Upper lobe of left lung (tissue), 6 donors: ENCODE results near the gene MCCC1. TPM values are rescaled to one million over a fixed set of nuclear protein-coding genes. Genes with fewer than 3 reads are reported as not detected.
"Not testable (repeated sequence)": the region's sequence is repeated elsewhere in the genome, so short reads cannot be mapped to it uniquely, and the experiment has no call there.

Experiments used
- ATAC-seq, 2 donors: fragments of 200-7000 bp; cut with Tn5 transposase; one replicate each; pipeline ENCODE4 v1.9.1; 2022; ENCODE audit warnings: mild to moderate bottlenecking in 2 of 2, moderate library complexity in 2 of 2; ENCODE audit not compliant: low FRiP score in 2 of 2
- DNase-seq, 2 donors: peaks; one replicate each; pipeline ENCODE4 v3.0.0-alpha.2; 2019 to 2020
- H3K27ac ChIP-seq, 4 donors: fragments of 200-600 bp; sonication (generic); one replicate each; pipeline ENCODE4 v1.5.1; 2016 to 2019
- H3K27me3 ChIP-seq, 4 donors: fragments of 200-600 bp; sonication (generic); one replicate each; pipeline ENCODE4 v1.5.1; 2017 to 2019
- H3K36me3 ChIP-seq, 4 donors: fragments of 200-600 bp; sonication (generic); one replicate each; pipeline ENCODE4 v1.5.1; 2016 to 2019
- H3K4me1 ChIP-seq, 4 donors: fragments of 200-600 bp; sonication (generic); one replicate each; pipeline ENCODE4 v1.5.1; 2018 to 2019
- H3K4me3 ChIP-seq, 4 donors: fragments of 200-600 bp; sonication (generic); one replicate each; pipeline ENCODE4 v1.5.1; 2017 to 2019; ENCODE audit warnings: mild to moderate bottlenecking in 2 of 4, moderate library complexity in 1 of 4
- H3K9me3 ChIP-seq, 4 donors: fragments of 200-600 bp; sonication (generic); one replicate each; pipeline ENCODE4 v1.5.1; 2018 to 2019
- EP300 ChIP-seq, 4 donors: sonication (generic); formaldehyde crosslinking; IDR thresholded peaks; one replicate each; pipeline ENCODE4 v1.5.1; 2017; ENCODE audit warnings: antibody characterized with exemption in 4 of 4, control low read depth in 2 of 4
- POLR2A ChIP-seq, 4 donors: fragments of 450-650 bp; IDR thresholded peaks; one replicate each; pipeline ENCODE4 v1.5.1; 2016 to 2017; ENCODE audit warnings: antibody characterized with exemption in 4 of 4, mild to moderate bottlenecking in 2 of 4
- POLR2AphosphoS5 ChIP-seq, 2 donors: sonication (generic); formaldehyde crosslinking; IDR thresholded peaks; one replicate each; pipeline ENCODE4 v1.5.1; 2017; ENCODE audit warnings: antibody characterized with exemption in 2 of 2
- WGBS, 2 donors: methylation state at CpG; one replicate each; pipeline ENCODE4 v1.1.5; 2017 to 2018; 5-methylcytosine and 5-hydroxymethylcytosine counted together
- total RNA-seq, 6 donors: library from RNA; depleted of rRNA in 4 of 6; stranded (reverse); fragments of >200 nt in 4 of 6; gene quantifications; one replicate each; pipeline versions ENCODE4 v1.1.0 to v1.2.1, GENCODE V29; 2016 to 2021
- TF ChIP-seq, protein P1 (sequence below), 6 experiments: fragments of 450-650 bp in 4 of 6; fragments of 200-600 bp in 2 of 6; sonication (generic) in 2 of 6; IDR thresholded peaks; one replicate each; pipeline ENCODE4 v1.5.1; 2016 to 2019; ENCODE audit warnings: antibody characterized with exemption in 6 of 6
- donor health status: DM: no; HTN: no; CAD: no; lungs with moderate emphysema.
- donor health status: DM: no; HTN: yes; CAD: no; lungs with severe emphysema.

The MCCC1 gene
- total RNA-seq, 6 donors from 2014 or later, result 44.6 to 157 (median 85.4) TPM

DNA sequence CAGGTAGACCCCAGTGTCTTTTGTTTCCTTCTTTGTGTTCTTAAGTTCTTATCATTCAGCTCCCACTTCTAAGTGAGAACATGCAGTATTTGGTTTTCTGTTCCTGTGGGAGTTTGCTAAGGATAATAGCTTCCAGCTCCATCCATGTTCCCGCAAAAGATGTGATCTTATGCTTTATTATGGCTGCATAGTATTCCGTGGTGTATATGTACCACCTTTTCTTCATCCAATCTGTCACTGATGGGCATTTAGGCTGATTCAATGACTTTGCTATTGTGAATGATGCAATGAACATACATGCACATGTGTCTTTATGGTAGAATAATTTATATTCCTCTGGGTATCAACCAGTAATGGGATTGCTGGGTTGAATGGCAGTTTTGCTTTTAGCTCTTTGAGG lies 24.4 kb downstream of the MCCC1 start:
- Histone ChIP-seq H3K4me1 (no peaks in the 10 kb centered on the region), H3K4me3 (no peak overlapping the region), H3K9me3 (no peaks in the 10 kb centered on the region), H3K27me3 (no peaks in the 10 kb centered on the region), H3K27ac (no peak overlapping the region), H3K36me3 (peaks cover 4 to 38% (median 26%) of the 10 kb centered on the region in 4 donors)
- no peak for ATAC-seq
- 98 to 100% methylated on average over 2 of the region's 2 CpGs for WGBS, 2 donors
- TF ChIP-seq, protein P1, sequence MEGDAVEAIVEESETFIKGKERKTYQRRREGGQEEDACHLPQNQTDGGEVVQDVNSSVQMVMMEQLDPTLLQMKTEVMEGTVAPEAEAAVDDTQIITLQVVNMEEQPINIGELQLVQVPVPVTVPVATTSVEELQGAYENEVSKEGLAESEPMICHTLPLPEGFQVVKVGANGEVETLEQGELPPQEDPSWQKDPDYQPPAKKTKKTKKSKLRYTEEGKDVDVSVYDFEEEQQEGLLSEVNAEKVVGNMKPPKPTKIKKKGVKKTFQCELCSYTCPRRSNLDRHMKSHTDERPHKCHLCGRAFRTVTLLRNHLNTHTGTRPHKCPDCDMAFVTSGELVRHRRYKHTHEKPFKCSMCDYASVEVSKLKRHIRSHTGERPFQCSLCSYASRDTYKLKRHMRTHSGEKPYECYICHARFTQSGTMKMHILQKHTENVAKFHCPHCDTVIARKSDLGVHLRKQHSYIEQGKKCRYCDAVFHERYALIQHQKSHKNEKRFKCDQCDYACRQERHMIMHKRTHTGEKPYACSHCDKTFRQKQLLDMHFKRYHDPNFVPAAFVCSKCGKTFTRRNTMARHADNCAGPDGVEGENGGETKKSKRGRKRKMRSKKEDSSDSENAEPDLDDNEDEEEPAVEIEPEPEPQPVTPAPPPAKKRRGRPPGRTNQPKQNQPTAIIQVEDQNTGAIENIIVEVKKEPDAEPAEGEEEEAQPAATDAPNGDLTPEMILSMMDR (IDR thresholded peaks at IDR 0.05), result no peak
- TF ChIP-seq EP300 (IDR thresholded peaks at IDR 0.05), result no peak
- TF ChIP-seq POLR2A (IDR thresholded peaks at IDR 0.05), result no peak
- no peak for TF ChIP-seq POLR2AphosphoS5 (IDR thresholded peaks at IDR 0.05)
- DNase-seq, result no peak

DNA sequence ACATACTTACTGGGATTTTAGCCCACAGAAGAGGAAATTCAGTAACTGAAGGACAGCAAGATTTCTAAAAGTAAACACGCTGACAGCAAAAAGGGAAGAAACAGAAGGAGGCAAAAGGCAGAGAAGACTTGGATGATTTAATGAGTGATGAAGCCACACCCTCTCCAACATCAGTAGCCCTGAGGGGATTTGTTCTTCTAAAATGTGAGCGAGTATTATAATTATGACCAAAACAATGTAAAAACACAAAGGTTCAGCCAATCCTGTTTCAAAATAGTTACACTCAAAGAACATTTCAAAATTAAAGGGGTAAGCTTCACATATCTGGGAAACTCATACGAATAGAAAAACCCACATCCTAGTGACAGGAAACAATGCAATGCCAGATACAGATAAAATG lies 25.0 kb downstream of the MCCC1 start:
- ATAC-seq, result peak in 1 of 2 donors; percentile 52
- Histone ChIP-seq H3K27ac (no peak overlapping the region), H3K36me3 (peaks cover 4 to 38% (median 22%) of the 10 kb centered on the region in 4 donors), H3K27me3 (no peaks in the 10 kb centered on the region), H3K4me1 (no peaks in the 10 kb centered on the region), H3K9me3 (no peaks in the 10 kb centered on the region), H3K4me3 (no peak overlapping the region)
- no peak for DNase-seq
- TF ChIP-seq POLR2A (IDR thresholded peaks at IDR 0.05), result no peak
- TF ChIP-seq, protein P1 (IDR thresholded peaks at IDR 0.05), result no peak
- no peak for TF ChIP-seq POLR2AphosphoS5 (IDR thresholded peaks at IDR 0.05)
- TF ChIP-seq EP300 (IDR thresholded peaks at IDR 0.05), result no peak
- 59 to 62% methylated on average over 3 of the region's 3 CpGs for WGBS, 2 donors

DNA sequence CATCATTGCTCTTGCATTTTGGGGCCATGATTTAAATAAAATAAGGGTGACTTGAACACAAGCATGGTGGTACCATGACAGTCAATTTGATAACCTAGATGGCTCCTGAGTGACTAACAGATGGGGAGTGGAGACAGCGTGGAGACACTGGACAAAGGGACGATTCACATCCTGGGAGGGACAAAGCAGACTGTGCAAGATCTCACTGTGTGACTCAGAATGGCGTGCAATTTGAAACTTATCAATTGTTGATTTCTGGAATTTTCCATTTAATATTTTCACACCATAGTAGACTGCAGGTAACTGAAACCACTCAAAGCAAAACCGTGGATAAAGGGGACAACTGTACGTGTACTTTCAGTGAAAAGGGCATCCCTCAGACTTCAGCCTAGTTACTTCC lies 25.5 kb downstream of the MCCC1 start:
- Histone ChIP-seq H3K4me1 (no peaks in the 10 kb centered on the region), H3K27ac (no peak overlapping the region), H3K27me3 (no peaks in the 10 kb centered on the region), H3K4me3 (no peak overlapping the region), H3K9me3 (no peaks in the 10 kb centered on the region), H3K36me3 (peaks cover 4 to 38% (median 20%) of the 10 kb centered on the region in 4 donors)
- peak in 1 of 2 donors; percentile 51 for ATAC-seq
- no peak for DNase-seq
- WGBS, 2 donors, result 67 to 73% methylated on average over 5 of the region's 5 CpGs
- TF ChIP-seq POLR2A (IDR thresholded peaks at IDR 0.05), result no peak
- TF ChIP-seq EP300 (IDR thresholded peaks at IDR 0.05), result no peak
- TF ChIP-seq POLR2AphosphoS5 (IDR thresholded peaks at IDR 0.05), result no peak
- TF ChIP-seq, protein P1 (IDR thresholded peaks at IDR 0.05), result no peak

DNA sequence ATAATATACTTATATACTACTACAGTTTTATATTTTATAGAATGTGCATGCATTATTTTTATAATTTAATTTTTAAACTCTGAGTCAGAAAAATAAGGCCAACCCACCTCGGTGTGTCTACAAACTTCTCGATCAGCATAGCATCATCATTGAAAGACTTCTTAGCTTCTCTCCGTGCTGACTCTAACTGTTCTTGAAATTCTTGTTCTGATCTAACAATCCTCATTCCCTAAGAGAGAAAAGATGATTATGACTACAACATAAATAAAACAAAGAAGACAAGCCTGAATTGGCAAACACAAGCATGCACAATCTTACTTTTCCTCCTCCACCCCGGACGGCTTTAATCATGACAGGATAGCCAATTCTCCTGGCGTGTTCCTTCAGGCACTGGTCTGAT lies 28.4 kb downstream of the MCCC1 start:
- no peak overlapping the region for H3K4me3 ChIP-seq
- TF ChIP-seq POLR2A (IDR thresholded peaks at IDR 0.05), result no peak
- WGBS, 2 donors, result 95 to 97% methylated on average over 6 of the region's 6 CpGs
- H3K9me3 ChIP-seq, result no peaks in the 10 kb centered on the region
- peaks cover 4 to 59% (median 29%) of the 10 kb centered on the region in 4 donors for H3K36me3 ChIP-seq
- ATAC-seq (no peak), DNase-seq (no peak)
- no peak overlapping the region for H3K27ac ChIP-seq
- no peaks in the 10 kb centered on the region for H3K4me1 ChIP-seq
- no peaks in the 10 kb centered on the region for H3K27me3 ChIP-seq

DNA sequence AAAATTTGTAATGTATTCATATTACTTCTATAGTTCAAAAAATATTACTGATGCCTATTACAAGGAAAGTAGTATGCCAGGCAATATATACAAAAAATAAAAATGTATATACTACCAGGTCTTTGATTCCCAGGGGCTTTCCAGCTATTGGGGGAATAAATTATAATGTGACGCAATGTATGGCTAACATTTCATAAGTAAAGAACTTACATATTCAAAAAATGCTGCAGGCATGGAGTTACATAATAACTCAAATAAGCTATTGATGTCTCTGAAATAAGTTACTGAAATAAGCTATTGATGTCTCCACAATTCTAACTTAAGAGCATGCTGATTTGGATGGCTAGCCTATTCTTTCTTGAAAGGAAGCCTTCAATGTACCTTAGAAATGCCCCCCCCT lies 30.2 kb downstream of the MCCC1 start:
- ATAC-seq, result no peak
- no peak for TF ChIP-seq EP300 (IDR thresholded peaks at IDR 0.05)
- TF ChIP-seq POLR2A (IDR thresholded peaks at IDR 0.05), result no peak
- TF ChIP-seq, protein P1 (IDR thresholded peaks at IDR 0.05), result no peak
- 0% methylated on average over 1 of the region's 1 CpG for WGBS, 2 donors
- no peaks in the 10 kb centered on the region for H3K9me3 ChIP-seq
- no peaks in the 10 kb centered on the region for H3K4me1 ChIP-seq
- peaks cover 4 to 77% (median 35%) of the 10 kb centered on the region in 4 donors for H3K36me3 ChIP-seq
- H3K27ac ChIP-seq, result no peak overlapping the region
- H3K27me3 ChIP-seq, result no peaks in the 10 kb centered on the region
- no peak for DNase-seq
- H3K4me3 ChIP-seq, result no peak overlapping the region

DNA sequence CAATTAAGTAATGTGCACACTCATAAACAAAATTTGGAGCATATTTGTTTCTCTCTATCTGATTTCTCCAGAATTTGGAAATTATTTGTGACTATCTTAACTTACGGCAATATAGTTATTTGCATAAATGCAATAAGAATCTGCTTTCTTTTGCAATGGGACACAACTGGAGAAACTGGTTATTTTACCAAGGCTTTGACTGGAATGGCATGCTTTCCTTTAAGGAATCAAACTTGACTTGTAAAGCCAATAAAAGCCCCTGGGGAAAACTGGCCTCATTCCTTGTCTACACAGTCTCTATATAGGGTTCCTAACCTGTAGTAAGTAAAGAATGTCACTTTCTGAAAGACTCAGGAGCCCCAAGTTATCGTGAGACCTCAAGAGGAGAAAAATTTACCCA lies 32.4 kb downstream of the MCCC1 start:
- H3K27me3 ChIP-seq, H3K9me3 ChIP-seq, ATAC-seq, H3K4me3 ChIP-seq, DNase-seq, H3K27ac ChIP-seq, H3K4me1 ChIP-seq: not testable (repeated sequence)
- H3K36me3 ChIP-seq, result peaks cover 4 to 76% (median 37%) of the 10 kb centered on the region in 4 donors
- WGBS, 2 donors, result 97 to 99% methylated on average over 2 of the region's 2 CpGs
